Adrenal gland (tissue), 5 donors: ENCODE results near the gene AKAP13.

Experiments used
- POLR2A ChIP-seq, 2 donors: fragments of 450-650 bp; IDR thresholded peaks; one replicate each; pipeline ENCODE4 v1.6.1; 2017; ENCODE audit warnings: antibody characterized with exemption in 2 of 2, mild to moderate bottlenecking in 2 of 2, moderate library complexity in 1 of 2
- TF ChIP-seq, protein P1 (sequence below), 6 experiments: fragments of 450-650 bp in 4 of 6; fragments of 200-600 bp in 2 of 6; sonication (generic) in 1 of 6; IDR thresholded peaks; 1 replicate in 5 of 6; 2 replicates in 1 of 6; pipeline versions ENCODE4 v1.5.1 to v1.8.0; 2016 to 2021; ENCODE audit warnings: antibody characterized with exemption in 6 of 6, mild to moderate bottlenecking in 2 of 6, moderate library complexity in 1 of 6
- donor health status: DM: no; HTN: no; CAD: no.

DNA sequence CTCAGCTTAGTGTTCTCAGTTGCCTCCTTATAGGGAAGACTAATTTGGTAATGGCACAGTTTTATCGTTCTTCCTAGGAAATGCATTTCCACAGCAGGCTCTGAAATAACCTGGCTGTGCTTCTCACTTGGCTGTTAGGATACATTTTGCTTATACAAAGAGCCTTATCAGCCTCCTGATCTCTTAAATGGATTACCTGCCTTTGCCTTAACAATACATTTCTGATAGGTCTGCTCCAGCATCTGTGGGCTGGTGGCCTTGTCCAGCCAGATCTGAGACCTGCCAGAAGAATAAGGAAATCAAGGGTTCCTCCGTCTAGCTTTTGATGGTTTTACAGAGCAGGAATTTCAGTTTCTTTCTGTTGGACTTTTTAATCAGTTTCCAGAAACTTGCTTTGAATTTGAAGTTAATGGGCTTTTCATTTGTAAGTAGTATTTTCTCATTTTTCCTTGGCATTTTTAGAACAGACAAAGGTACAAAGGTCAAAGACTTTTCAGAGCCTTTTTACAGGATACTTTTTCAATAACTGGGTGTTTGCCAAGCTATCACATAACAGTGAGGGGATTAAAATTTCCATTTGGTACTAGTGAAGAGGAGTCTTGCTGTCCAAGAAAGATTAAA lies 116.3 kb downstream of the AKAP13 start:
- TF ChIP-seq, protein P1, sequence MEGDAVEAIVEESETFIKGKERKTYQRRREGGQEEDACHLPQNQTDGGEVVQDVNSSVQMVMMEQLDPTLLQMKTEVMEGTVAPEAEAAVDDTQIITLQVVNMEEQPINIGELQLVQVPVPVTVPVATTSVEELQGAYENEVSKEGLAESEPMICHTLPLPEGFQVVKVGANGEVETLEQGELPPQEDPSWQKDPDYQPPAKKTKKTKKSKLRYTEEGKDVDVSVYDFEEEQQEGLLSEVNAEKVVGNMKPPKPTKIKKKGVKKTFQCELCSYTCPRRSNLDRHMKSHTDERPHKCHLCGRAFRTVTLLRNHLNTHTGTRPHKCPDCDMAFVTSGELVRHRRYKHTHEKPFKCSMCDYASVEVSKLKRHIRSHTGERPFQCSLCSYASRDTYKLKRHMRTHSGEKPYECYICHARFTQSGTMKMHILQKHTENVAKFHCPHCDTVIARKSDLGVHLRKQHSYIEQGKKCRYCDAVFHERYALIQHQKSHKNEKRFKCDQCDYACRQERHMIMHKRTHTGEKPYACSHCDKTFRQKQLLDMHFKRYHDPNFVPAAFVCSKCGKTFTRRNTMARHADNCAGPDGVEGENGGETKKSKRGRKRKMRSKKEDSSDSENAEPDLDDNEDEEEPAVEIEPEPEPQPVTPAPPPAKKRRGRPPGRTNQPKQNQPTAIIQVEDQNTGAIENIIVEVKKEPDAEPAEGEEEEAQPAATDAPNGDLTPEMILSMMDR (IDR thresholded peaks at IDR 0.05): no peak
- no peak for TF ChIP-seq POLR2A (IDR thresholded peaks at IDR 0.05)
